ENCODE data around the gene STOX2. TPM values are rescaled to one million over a fixed set of nuclear protein-coding genes. Genes with fewer than 3 reads are reported as not detected.

The STOX2 gene
- total RNA-seq, 1 donor from 2014 or later, result 11.6 TPM

DNA sequence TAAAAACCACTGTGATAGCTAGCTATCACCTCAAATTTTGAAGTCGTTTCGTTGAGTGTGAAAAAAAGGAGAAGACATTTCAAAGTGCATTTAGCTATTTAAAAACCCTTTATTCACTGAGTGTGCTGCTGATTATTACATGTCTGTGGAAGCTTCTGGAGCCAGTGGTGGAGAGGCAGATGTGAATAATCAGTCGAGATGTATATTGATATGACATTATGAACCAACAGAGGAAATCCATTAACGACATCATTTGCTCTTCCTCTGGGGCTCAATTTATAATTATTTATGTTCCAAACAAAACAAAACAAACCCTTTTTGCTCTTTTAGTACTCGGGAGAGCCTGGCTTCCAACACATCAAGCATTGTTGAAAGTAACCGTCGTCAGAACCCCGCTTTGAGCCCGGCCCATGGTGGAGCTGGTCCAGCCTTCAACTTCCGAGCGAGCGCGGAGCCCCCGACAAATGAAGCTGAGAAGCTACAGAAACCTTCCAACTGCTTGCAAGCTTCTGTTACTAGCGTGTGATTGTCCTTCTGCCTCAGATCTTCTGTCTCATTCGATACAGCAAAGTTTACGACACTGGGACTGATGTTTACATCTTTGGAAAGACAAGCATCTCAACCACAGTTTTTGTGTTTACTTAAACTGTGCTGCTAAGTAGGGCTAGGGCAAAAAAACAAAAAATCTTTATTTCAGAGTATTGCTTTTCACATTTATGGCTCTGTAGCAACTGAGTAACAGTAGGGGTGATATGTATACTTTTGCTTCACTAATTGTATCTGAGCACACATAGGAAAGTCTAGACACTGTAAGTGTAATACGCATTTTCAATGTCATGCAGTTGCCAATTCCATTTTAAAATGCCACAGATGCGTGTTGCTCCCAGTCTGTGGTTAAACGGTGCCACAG, 111.9 kb downstream of the STOX2 start:
- H3K9ac ChIP-seq, result no peak overlapping the region
- TF ChIP-seq EZH2 (IDR thresholded peaks at IDR 0.05) (no peak), EZH2phosphoT487 (IDR thresholded peaks at IDR 0.05) (no peak)
- TF ChIP-seq, protein P1, sequence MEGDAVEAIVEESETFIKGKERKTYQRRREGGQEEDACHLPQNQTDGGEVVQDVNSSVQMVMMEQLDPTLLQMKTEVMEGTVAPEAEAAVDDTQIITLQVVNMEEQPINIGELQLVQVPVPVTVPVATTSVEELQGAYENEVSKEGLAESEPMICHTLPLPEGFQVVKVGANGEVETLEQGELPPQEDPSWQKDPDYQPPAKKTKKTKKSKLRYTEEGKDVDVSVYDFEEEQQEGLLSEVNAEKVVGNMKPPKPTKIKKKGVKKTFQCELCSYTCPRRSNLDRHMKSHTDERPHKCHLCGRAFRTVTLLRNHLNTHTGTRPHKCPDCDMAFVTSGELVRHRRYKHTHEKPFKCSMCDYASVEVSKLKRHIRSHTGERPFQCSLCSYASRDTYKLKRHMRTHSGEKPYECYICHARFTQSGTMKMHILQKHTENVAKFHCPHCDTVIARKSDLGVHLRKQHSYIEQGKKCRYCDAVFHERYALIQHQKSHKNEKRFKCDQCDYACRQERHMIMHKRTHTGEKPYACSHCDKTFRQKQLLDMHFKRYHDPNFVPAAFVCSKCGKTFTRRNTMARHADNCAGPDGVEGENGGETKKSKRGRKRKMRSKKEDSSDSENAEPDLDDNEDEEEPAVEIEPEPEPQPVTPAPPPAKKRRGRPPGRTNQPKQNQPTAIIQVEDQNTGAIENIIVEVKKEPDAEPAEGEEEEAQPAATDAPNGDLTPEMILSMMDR (IDR thresholded peaks at IDR 0.05), result no peak
- H3K36me3 ChIP-seq, result no peaks in the 10 kb centered on the region
- no peak overlapping the region for H3K27ac ChIP-seq
- Mint-ChIP-seq H3K27me3 (ENCODE audit: insufficient read depth, low read depth) (peaks cover 6% of the 10 kb centered on the region), H3K4me1 (peaks cover 19% of the 10 kb centered on the region), H3K9me3 (no peaks in the 10 kb centered on the region), H3K27ac (no peak overlapping the region), H3K4me3 (no peak overlapping the region), H3K36me3 (peaks cover 41% of the 10 kb centered on the region)
- no peak for DNase-seq (ENCODE audit: low spot score)
- no peak overlapping the region for H3K4me2 ChIP-seq
- H3K4me3 ChIP-seq, result no peak overlapping the region
- H3K9me3 ChIP-seq (ENCODE audit: low read depth), result no peaks in the 10 kb centered on the region
- peaks cover 4% of the 10 kb centered on the region for H4K20me1 ChIP-seq (ENCODE audit: low read depth)
- no peaks in the 10 kb centered on the region for H3K79me2 ChIP-seq (ENCODE audit: low read depth)
- no peaks in the 10 kb centered on the region for H3K4me1 ChIP-seq
- no peaks in the 10 kb centered on the region for H3K27me3 ChIP-seq
- no peak overlapping the region for H2AFZ ChIP-seq (replicated peaks)
- no peaks in the 10 kb centered on the region for H3F3A ChIP-seq (ENCODE audit: low read depth)

DNA sequence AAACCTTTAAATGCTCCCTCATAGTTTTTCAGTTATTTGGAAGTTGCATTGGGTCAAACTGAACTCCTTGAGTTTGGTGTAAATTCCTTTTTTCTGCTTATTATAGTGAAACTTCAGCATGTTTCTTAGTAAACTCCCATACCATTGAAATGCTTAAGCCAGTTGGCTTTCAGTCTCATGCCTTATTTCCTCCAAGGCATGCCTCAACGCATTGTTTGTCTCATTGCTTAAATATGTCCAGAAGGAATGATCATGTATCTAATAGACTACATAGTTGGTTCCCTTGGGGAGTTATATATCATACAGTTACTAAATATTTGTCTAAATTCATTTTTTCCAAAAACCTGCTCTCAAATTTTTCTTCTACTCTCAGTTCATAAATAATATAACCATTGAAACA, 114.0 kb downstream of the STOX2 start:
- H3K36me3 Mint-ChIP-seq, result peaks cover 42% of the 10 kb centered on the region
- no peaks in the 10 kb centered on the region for H3K9me3 Mint-ChIP-seq
- Histone ChIP-seq H3K9me3 (ENCODE audit: low read depth) (no peaks in the 10 kb centered on the region), H3K27me3 (no peaks in the 10 kb centered on the region), H3K27ac (no peak overlapping the region), H2AFZ (replicated peaks) (no peak overlapping the region), H3F3A (ENCODE audit: low read depth) (no peaks in the 10 kb centered on the region), H3K79me2 (ENCODE audit: low read depth) (no peaks in the 10 kb centered on the region), H4K20me1 (ENCODE audit: low read depth) (peaks cover 4% of the 10 kb centered on the region), H3K36me3 (no peaks in the 10 kb centered on the region), H3K4me1 (no peaks in the 10 kb centered on the region), H3K4me2 (no peak overlapping the region), H3K4me3 (no peak overlapping the region), H3K9ac (no peak overlapping the region)
- H3K4me1 Mint-ChIP-seq, result peaks cover 11% of the 10 kb centered on the region
- TF ChIP-seq, protein P1 (IDR thresholded peaks at IDR 0.05), result no peak
- no peak for TF ChIP-seq EZH2 (IDR thresholded peaks at IDR 0.05)
- no peak for TF ChIP-seq EZH2phosphoT487 (IDR thresholded peaks at IDR 0.05)
- no peak overlapping the region for H3K4me3 Mint-ChIP-seq
- no peak for DNase-seq (ENCODE audit: low spot score)
- no peak overlapping the region for H3K27ac Mint-ChIP-seq
- H3K27me3 Mint-ChIP-seq (ENCODE audit: insufficient read depth, low read depth), result peaks cover 3% of the 10 kb centered on the region

DNA sequence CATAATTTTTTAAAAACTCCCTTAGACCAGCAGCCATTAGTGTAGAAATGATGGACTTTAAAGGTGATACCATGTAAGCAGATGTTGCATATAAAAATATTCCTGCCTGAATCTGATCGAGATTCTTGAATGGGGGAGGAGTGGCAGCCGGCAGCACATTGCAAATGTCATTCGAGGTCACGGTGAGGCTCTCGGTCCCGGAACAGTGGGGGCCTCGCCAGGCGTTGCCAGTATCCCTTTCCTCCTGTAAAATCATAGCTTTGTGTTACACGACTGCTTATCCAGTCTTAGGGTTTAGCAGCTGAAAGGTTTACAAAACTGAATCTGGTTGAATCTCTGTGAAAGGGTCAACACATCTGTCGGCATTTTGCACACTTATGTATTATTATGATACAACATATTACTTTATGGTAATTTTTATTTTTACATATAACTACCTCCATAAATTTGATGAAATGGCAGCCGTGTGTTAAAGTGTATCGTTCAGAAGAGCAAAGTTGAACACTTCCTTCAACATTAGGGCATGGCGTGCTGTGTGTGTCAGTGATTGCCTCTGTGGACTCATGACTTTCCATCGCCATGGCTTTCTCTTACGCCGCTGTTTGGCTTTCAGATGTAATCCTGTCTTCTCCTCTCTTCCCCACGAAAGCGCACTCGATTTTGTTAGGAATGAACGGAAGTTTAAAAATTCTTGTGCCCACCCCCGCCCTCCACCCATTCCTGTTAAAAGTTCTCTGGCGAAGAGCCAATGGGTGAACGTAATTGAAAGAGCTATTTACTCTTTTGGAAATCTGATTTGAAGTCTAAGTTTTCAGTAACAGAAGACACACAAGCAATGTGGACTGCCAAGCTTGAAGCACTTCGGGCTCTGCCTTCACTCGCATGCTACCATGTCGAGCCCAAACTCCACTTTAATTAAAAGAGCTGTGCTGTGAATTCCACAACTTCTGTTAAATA, 114.8 kb downstream of the STOX2 start:
- Histone ChIP-seq H3K4me2 (no peak overlapping the region), H3K9ac (no peak overlapping the region), H3K4me3 (no peak overlapping the region), H2AFZ (replicated peaks) (no peak overlapping the region), H4K20me1 (ENCODE audit: low read depth) (peaks cover 3% of the 10 kb centered on the region), H3F3A (ENCODE audit: low read depth) (no peaks in the 10 kb centered on the region), H3K9me3 (ENCODE audit: low read depth) (no peaks in the 10 kb centered on the region), H3K27ac (no peak overlapping the region), H3K79me2 (ENCODE audit: low read depth) (no peaks in the 10 kb centered on the region), H3K36me3 (no peaks in the 10 kb centered on the region), H3K4me1 (no peaks in the 10 kb centered on the region), H3K27me3 (no peaks in the 10 kb centered on the region)
- Mint-ChIP-seq H3K27ac (peak overlapping the region; percentile 48), H3K27me3 (ENCODE audit: insufficient read depth, low read depth) (peaks cover 3% of the 10 kb centered on the region), H3K4me3 (no peak overlapping the region), H3K4me1 (peaks cover 11% of the 10 kb centered on the region), H3K36me3 (peaks cover 43% of the 10 kb centered on the region), H3K9me3 (no peaks in the 10 kb centered on the region)
- TF ChIP-seq, protein P1 (IDR thresholded peaks at IDR 0.05), result no peak
- TF ChIP-seq EZH2 (IDR thresholded peaks at IDR 0.05), result no peak
- TF ChIP-seq EZH2phosphoT487 (IDR thresholded peaks at IDR 0.05), result no peak
- no peak for DNase-seq (ENCODE audit: low spot score)

Measured in neural progenitor cell (in vitro differentiated cells).